SU-DHL-6 (cell line): Measurements from ENCODE around the gene ADGRF5.

Experiments
- EZH2phosphoT487 ChIP-seq: fragments of 200-600 bp; sonication (generic), shearing (Covaris generic); conservative IDR thresholded peaks from 2 replicates; pipeline ENCODE4 v1.6.1; 2018; ENCODE audit warnings: mild to moderate bottlenecking, antibody characterized with exemption, low read length, moderate library complexity, mixed read lengths
- TF ChIP-seq, protein P1 (sequence below): fragments of 200-600 bp; sonication (generic); IDR thresholded peaks from one replicate; pipeline ENCODE4 v1.5.1; 2017; ENCODE audit warnings: antibody characterized with exemption, mild to moderate bottlenecking, low read length, moderate library complexity; ENCODE audit not compliant: insufficient read depth, poor library complexity, severe bottlenecking

DNA sequence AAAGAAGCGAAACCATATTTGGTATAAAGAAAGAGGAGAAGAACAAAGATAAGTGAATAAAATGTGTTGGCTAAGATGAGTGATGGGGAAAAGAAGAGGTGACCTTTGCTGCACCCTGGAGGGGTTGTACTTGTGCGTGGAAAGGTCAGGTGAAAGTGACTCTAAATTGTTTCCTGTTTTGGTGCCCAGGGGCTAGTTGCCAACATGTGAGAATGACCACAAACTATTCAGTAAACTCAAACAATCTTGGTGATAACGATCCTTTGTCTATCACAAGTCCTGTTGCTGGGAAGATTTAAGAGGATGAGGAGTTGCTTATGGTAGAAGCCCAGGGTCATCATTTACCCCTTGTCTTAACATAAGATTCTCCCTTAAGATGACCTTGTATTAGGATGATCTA lies 57.9 kb downstream of the ADGRF5 start:
- TF ChIP-seq, protein P1, sequence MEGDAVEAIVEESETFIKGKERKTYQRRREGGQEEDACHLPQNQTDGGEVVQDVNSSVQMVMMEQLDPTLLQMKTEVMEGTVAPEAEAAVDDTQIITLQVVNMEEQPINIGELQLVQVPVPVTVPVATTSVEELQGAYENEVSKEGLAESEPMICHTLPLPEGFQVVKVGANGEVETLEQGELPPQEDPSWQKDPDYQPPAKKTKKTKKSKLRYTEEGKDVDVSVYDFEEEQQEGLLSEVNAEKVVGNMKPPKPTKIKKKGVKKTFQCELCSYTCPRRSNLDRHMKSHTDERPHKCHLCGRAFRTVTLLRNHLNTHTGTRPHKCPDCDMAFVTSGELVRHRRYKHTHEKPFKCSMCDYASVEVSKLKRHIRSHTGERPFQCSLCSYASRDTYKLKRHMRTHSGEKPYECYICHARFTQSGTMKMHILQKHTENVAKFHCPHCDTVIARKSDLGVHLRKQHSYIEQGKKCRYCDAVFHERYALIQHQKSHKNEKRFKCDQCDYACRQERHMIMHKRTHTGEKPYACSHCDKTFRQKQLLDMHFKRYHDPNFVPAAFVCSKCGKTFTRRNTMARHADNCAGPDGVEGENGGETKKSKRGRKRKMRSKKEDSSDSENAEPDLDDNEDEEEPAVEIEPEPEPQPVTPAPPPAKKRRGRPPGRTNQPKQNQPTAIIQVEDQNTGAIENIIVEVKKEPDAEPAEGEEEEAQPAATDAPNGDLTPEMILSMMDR: no peak
- no peak for TF ChIP-seq EZH2phosphoT487
